H1 (cell line): ENCODE measurements around the gene IFT43. TPM values are rescaled to one million over a fixed set of nuclear protein-coding genes. Genes with fewer than 3 reads are reported as not detected.

Source experiments
- CTCF ChIA-PET: fragments of 300-600 bp; sonication (Branson Sonifier 250); formaldehyde crosslinking; loops from one replicate; lab custom pipeline; 2021; ENCODE audit not compliant: partially characterized antibody; lab: Charles Lee
- POLR2A ChIA-PET: fragments of 300-600 bp; sonication (Branson Sonifier 250); formaldehyde crosslinking; loops from one replicate; lab custom pipeline; 2021; ENCODE audit warnings: inconsistent platforms; ENCODE audit not compliant: partially characterized antibody; lab: Charles Lee
- DNase-seq, 2 experiments: peaks; one replicate each; pipeline versions ENCODE4 v3.0.0 to v3.0.0-alpha.2; 2010 to 2022; ENCODE audit warnings: low spot score in 2 of 2, low read depth in 1 of 2, mixed read lengths in 1 of 2
- FAIRE-seq: peaks from 2 replicates; lab custom pipeline; 2011; peaks lifted over from hg19 to GRCh38; lab: Jason Lieb, UNC
- H2AFZ ChIP-seq: 2 replicates; pipeline ENCODE4 v1.8.1; 2012; ENCODE audit warnings: low read length, inconsistent platforms
- H2AK5ac ChIP-seq: 2 replicates; pipeline ENCODE4 v1.6.1; 2013; ENCODE audit warnings: low read depth, low read length
- H2BK120ac ChIP-seq: replicated peaks from 2 replicates; pipeline ENCODE3; 2013; ENCODE audit warnings: low read depth, low read length, inconsistent platforms
- H2BK12ac ChIP-seq: 2 replicates; pipeline ENCODE4 v1.6.1; 2013; ENCODE audit warnings: low read depth, low read length
- H2BK15ac ChIP-seq: 2 replicates; pipeline ENCODE4 v1.6.1; 2013; ENCODE audit warnings: low read length
- H2BK20ac ChIP-seq: 2 replicates; pipeline ENCODE4 v1.6.1; 2013; ENCODE audit warnings: low read length
- H2BK5ac ChIP-seq: 2 replicates; pipeline ENCODE4 v1.6.1; 2013; ENCODE audit warnings: low read depth, low read length
- H3K14ac ChIP-seq: 2 replicates; pipeline ENCODE4 v1.6.1; 2013; ENCODE audit warnings: inconsistent platforms; ENCODE audit not compliant: insufficient read length
- H3K18ac ChIP-seq: 2 replicates; pipeline ENCODE4 v1.6.1; 2013; ENCODE audit warnings: low read length; ENCODE audit errors: extremely low read depth
- H3K23ac ChIP-seq: 2 replicates; pipeline ENCODE4 v1.6.1; 2013; ENCODE audit warnings: inconsistent platforms; ENCODE audit not compliant: insufficient read length
- H3K23me2 ChIP-seq: 2 replicates; pipeline ENCODE4 v1.6.1; 2013; ENCODE audit warnings: low read depth, low read length
- H3K27ac ChIP-seq: 2 replicates; pipeline ENCODE4 v1.6.1; 2011; ENCODE audit warnings: low read depth, low read length, inconsistent platforms
- H3K27me3 ChIP-seq, 4 experiments: replicated peaks in 1 of 4; 1 replicate in 1 of 4; 2 replicates in 3 of 4; pipeline versions ENCODE4 v1.6.1 to v1.8.1; 2011 to 2013; ENCODE audit warnings: low read length in 3 of 4, mild to moderate bottlenecking in 3 of 4, inconsistent platforms in 2 of 4, mixed read lengths in 2 of 4, moderate library complexity in 1 of 4; ENCODE audit not compliant: control insufficient read depth in 3 of 4, insufficient read depth in 3 of 4; ENCODE audit errors: extremely low read depth in 1 of 4
- H3K36me3 ChIP-seq, 4 experiments: 2 replicates each; pipeline versions ENCODE4 v1.6.1 to v1.8.1; 2011 to 2013; ENCODE audit warnings: mild to moderate bottlenecking in 4 of 4, low read length in 3 of 4, moderate library complexity in 2 of 4, control low read depth in 1 of 4, inconsistent platforms in 1 of 4; ENCODE audit not compliant: insufficient read depth in 4 of 4, control insufficient read depth in 2 of 4
- H3K4ac ChIP-seq: replicated peaks from 2 replicates; pipeline ENCODE3; 2013; ENCODE audit warnings: low read length, low read depth, mixed read lengths, inconsistent platforms; ENCODE audit not compliant: insufficient read length
- H3K4me1 ChIP-seq, 4 experiments: replicated peaks in 1 of 4; 1 replicate in 1 of 4; 2 replicates in 3 of 4; pipeline versions ENCODE4 v1.6.1 to v1.8.1; 2011 to 2013; ENCODE audit warnings: low read length in 3 of 4, inconsistent platforms in 2 of 4, mixed read lengths in 1 of 4; ENCODE audit not compliant: insufficient read depth in 4 of 4, control insufficient read depth in 3 of 4
- H3K4me2 ChIP-seq, 2 experiments: 2 replicates each; pipeline versions ENCODE4 v1.6.1 to v1.8.1; 2011 to 2013; ENCODE audit warnings: low read depth in 2 of 2, low read length in 2 of 2, control low read depth in 1 of 2, inconsistent platforms in 1 of 2, mild to moderate bottlenecking in 1 of 2; ENCODE audit not compliant: insufficient read depth in 1 of 2
- H3K4me3 ChIP-seq, 4 experiments: fragments of 200-600, 300-600 bp in 1 of 4; sonication (generic), shearing (Covaris generic), sonication (Bioruptor Twin) in 1 of 4; 2 replicates each; pipeline versions ENCODE4 v1.5.1 to v1.8.1; 2011 to 2016; ENCODE audit warnings: low read length in 4 of 4, low read depth in 3 of 4, control low read depth in 2 of 4, inconsistent platforms in 2 of 4, mild to moderate bottlenecking in 2 of 4, mixed read lengths in 1 of 4, moderate library complexity in 1 of 4; ENCODE audit not compliant: insufficient read depth in 2 of 4; ENCODE audit errors: extremely low read depth in 1 of 4
- H3K56ac ChIP-seq: replicated peaks from 2 replicates; pipeline ENCODE3; 2013; ENCODE audit warnings: low read depth, mild to moderate bottlenecking, mixed read lengths, low read length, inconsistent platforms; ENCODE audit not compliant: insufficient read length
- H3K79me1 ChIP-seq: 2 replicates; pipeline ENCODE4 v1.6.1; 2013; ENCODE audit warnings: low read depth, low read length, control low read depth
- H3K79me2 ChIP-seq, 2 experiments: 2 replicates each; pipeline versions ENCODE4 v1.6.1 to v1.8.1; 2012 to 2013; ENCODE audit warnings: low read length in 2 of 2, mild to moderate bottlenecking in 2 of 2, inconsistent platforms in 1 of 2; ENCODE audit not compliant: insufficient read depth in 2 of 2, control insufficient read depth in 1 of 2
- H3K9ac ChIP-seq, 4 experiments: replicated peaks in 1 of 4; 1 replicate in 1 of 4; 2 replicates in 3 of 4; pipeline versions ENCODE4 v1.6.1 to v1.8.1; 2011 to 2013; ENCODE audit warnings: low read depth in 3 of 4, low read length in 3 of 4, control low read depth in 2 of 4, mild to moderate bottlenecking in 2 of 4, moderate library complexity in 2 of 4, inconsistent platforms in 1 of 4; ENCODE audit errors: extremely low read depth in 1 of 4
- H3K9me3 ChIP-seq, 2 experiments: 2 replicates each; pipeline versions ENCODE4 v1.6.1 to v1.8.1; 2012 to 2013; ENCODE audit warnings: mild to moderate bottlenecking in 2 of 2, moderate library complexity in 2 of 2, control low read depth in 1 of 2, inconsistent platforms in 1 of 2, low read depth in 1 of 2, low read length in 1 of 2, mixed read lengths in 1 of 2; ENCODE audit not compliant: insufficient read depth in 2 of 2
- H4K20me1 ChIP-seq, 2 experiments: replicated peaks in 1 of 2; 2 replicates each; pipeline versions ENCODE3 to v1.8.1; 2011 to 2013; ENCODE audit warnings: inconsistent platforms in 2 of 2, low read length in 2 of 2, mild to moderate bottlenecking in 1 of 2; ENCODE audit not compliant: insufficient read depth in 2 of 2, control insufficient read depth in 1 of 2
- H4K5ac ChIP-seq: 2 replicates; pipeline ENCODE4 v1.6.1; 2013; ENCODE audit warnings: low read length, low read depth, mixed read lengths, inconsistent platforms; ENCODE audit not compliant: insufficient read length
- H4K8ac ChIP-seq: 2 replicates; pipeline ENCODE4 v1.8.0; 2013; ENCODE audit warnings: mild to moderate bottlenecking, moderate library complexity, low read length, inconsistent platforms; ENCODE audit not compliant: insufficient read depth; ENCODE audit errors: extremely low read depth
- H4K91ac ChIP-seq: replicated peaks from 2 replicates; pipeline ENCODE3; 2013; ENCODE audit warnings: low read length, mixed read lengths, inconsistent platforms; ENCODE audit not compliant: insufficient read length
- CTBP2 ChIP-seq: IDR thresholded peaks from 2 replicates; pipeline ENCODE4 v1.7.0; 2011; ENCODE audit warnings: borderline replicate concordance, mild to moderate bottlenecking, moderate library complexity, mixed read lengths, low read length; ENCODE audit not compliant: insufficient read depth, insufficient read length
- WGBS, 2 experiments: shearing (Covaris generic) in 1 of 2; methylation state at CpG; one replicate each; pipeline versions ENCODE4 v1.1.6 to v1.1.7; 2013 to 2015; ENCODE audit warnings: low lambda C conversion rate in 2 of 2, mixed read lengths in 2 of 2, inconsistent platforms in 1 of 2, low coverage in 1 of 2, missing lambda C conversion rate in 1 of 2; ENCODE audit not compliant: insufficient replicate concordance in 2 of 2, insufficient coverage in 1 of 2, insufficient read length in 1 of 2; ENCODE audit errors: extremely low coverage in 1 of 2, missing lambda C conversion rate in 1 of 2; 5-methylcytosine and 5-hydroxymethylcytosine counted together
- polyA plus RNA-seq, 7 experiments: library from polyadenylated mRNA; depleted of rRNA in 3 of 7; stranded (reverse) in 5 of 7; unstranded in 2 of 7; fragments of >200 nt in 5 of 7; fragments of 200-250 nt in 2 of 7; gene quantifications; 1 replicate in 5 of 7; 2 replicates in 1 of 7; 4 replicates in 1 of 7; pipeline versions ENCODE4 v1.2.1 to v1.2.3, GENCODE V29; 2011 to 2013; ENCODE audit warnings: missing spikeins in 2 of 7, mixed read lengths in 2 of 7
- total RNA-seq: library from RNA; stranded (reverse); fragmentation: NEBNext Ultra II Directional; extraction: Animal tissue kit (Norgen Biotek cat#: 25700); gene quantifications from 2 replicates; pipeline ENCODE4 v1.2.1, GENCODE V29; 2021

Gene IFT43
- total and polyA plus RNA-seq, 2 of the 8 experiments (the other 6 are each of a cell fraction or from before 2014, with no cell fraction given): 17.0 to 20.8 TPM

- POLR2A ChIA-PET: no interaction called here
- FAIRE-seq: no peak
- no peak overlapping the region for H3K4me2 ChIP-seq
Observed at GRCh38 chr14:75944607-75945241, 40.8 kb upstream of the IFT43 start.

More at GRCh38 chr14:75944607-75945241, 40.8 kb upstream of the IFT43 start:
- Histone ChIP-seq H3K4me3 (no peak overlapping the region), H2BK20ac (no peak overlapping the region), H2BK15ac (no peak overlapping the region), H2AK5ac (no peak overlapping the region), H3K23me2 (no peaks in the 10 kb centered on the region), H3K79me2 (no peaks in the 10 kb centered on the region), H3K4me1 (no peaks in the 10 kb centered on the region), H3K14ac (no peak overlapping the region), H3K79me1 (no peaks in the 10 kb centered on the region), H3K36me3 (no peaks in the 10 kb centered on the region), H3K27me3 (no peaks in the 10 kb centered on the region), H4K91ac (no peak overlapping the region), H2BK5ac (no peak overlapping the region), H2BK12ac (no peak overlapping the region), H3K9me3 (no peaks in the 10 kb centered on the region), H3K23ac (no peak overlapping the region), H3K27ac (no peak overlapping the region), H3K4ac (no peak overlapping the region), H3K18ac (no peak overlapping the region), H3K56ac (no peak overlapping the region), H3K9ac (no peak overlapping the region), H4K5ac (no peak overlapping the region), H4K8ac (no peak overlapping the region), H4K20me1 (no peaks in the 10 kb centered on the region), H2AFZ (no peak overlapping the region), H2BK120ac (no peak overlapping the region)
- TF ChIP-seq CTBP2: no peak
- CTCF ChIA-PET: interaction anchor here (1.1 to 2.0 kb wide), 3 partner anchors 39 to 233 kb away, joined by 3 to 6 read pairs (median 3); no protein-coding TSS in a partner anchor
- 82% methylated on average over 4 of the region's 4 CpGs; no CpG with 5 or more reads in 1 of the 2 experiments for WGBS, 2 experiments
- DNase-seq: no peak
